ENCODE results near the gene RBKS.
"Not testable (repeated sequence)": the region's sequence is repeated elsewhere in the genome, so short reads cannot be mapped to it uniquely, and the experiment has no call there.

RBKS gene

GRCh38 chr2:27885234-27885633, 5.0 kb downstream of the RBKS start:
- Histone ChIP-seq H3K9me3 (no peaks in the 10 kb centered on the region), H3K4me3 (no peak overlapping the region), H3K36me3 (no peaks in the 10 kb centered on the region), H3K4me1 (peaks cover 0 to 42% (median 17%) of the 10 kb centered on the region in 4 donors), H3K27me3 (no peaks in the 10 kb centered on the region), H3K27ac (peak overlapping the region in 1 of 2 donors; percentile 90)
- DNase-seq = no peak
- TF ChIP-seq CTCF (IDR thresholded peaks at IDR 0.05) = no peak
- intact Hi-C loops (cut with DNase I; ENCODE audit: low total_unique reads) = loop anchor here (10.0 kb wide), 1 partner anchor 60 kb away; no protein-coding TSS in a partner anchor

- no peaks in the 10 kb centered on the region for H3K9me3 ChIP-seq
- no peak for TF ChIP-seq CTCF (IDR thresholded peaks at IDR 0.05)
- H3K27ac ChIP-seq = peak overlapping the region in 1 of 2 donors; percentile 90
- DNase-seq = no peak
- no peak overlapping the region for H3K4me3 ChIP-seq
- no peaks in the 10 kb centered on the region for H3K36me3 ChIP-seq
- H3K4me1 ChIP-seq = peaks cover 0 to 39% (median 15%) of the 10 kb centered on the region in 4 donors
- intact Hi-C loops (cut with DNase I; ENCODE audit: low total_unique reads) = loop anchor here (10.0 kb wide), 1 partner anchor 60 kb away; no protein-coding TSS in a partner anchor
- no peaks in the 10 kb centered on the region for H3K27me3 ChIP-seq
These were observed 5.6 kb downstream of the RBKS start for GRCh38 chr2:27884601-27885000.

- intact Hi-C loops (cut with DNase I; ENCODE audit: low total_unique reads) = loop anchor here (10.0 kb wide), 1 partner anchor 58 kb away; no protein-coding TSS in a partner anchor
- not testable (repeated sequence) for H3K27ac ChIP-seq, H3K9me3 ChIP-seq, DNase-seq, H3K27me3 ChIP-seq, H3K4me3 ChIP-seq, H3K36me3 ChIP-seq
- H3K4me1 ChIP-seq = peaks cover 0 to 19% (median 0%) of the 10 kb centered on the region in 4 donors
These were observed 7.6 kb downstream of the RBKS start for GRCh38 chr2:27882584-27882922.

DNA sequence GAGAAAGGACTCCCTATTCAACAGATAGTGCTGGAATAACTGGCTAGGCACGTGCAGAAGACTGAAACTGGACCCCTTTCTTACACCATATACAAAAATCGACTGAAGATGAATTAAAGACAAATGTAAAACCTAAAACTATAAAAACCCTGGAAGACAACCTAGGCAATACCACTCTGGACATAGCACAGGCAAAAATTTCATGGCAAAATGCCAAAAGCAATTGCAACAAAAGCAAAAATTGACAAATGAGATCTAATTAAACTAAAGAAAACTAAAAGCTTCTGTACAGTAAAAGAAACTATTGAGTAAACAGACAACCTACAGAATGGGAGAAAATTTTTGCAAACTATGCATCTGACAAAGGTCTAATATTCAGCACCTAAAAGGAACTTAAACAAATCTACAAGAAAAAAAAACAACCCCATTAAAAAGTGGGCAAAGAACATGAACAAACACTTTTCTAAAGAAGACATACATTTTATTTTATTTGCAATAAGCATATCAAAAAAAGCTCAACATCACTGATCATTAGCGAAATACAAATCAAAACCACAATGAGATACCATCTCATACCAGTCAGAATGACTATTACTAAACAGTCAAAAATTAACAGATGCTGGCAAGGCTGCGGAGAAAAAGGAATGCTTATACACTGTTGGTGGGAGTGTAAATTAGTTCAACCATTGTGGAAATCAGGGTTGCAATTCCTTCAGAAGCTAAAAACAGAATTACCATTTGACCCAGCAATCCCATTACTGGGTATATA, 8.2 kb downstream of the RBKS start:
- intact Hi-C loops (cut with DNase I; ENCODE audit: low total_unique reads) = loop anchor here (10.0 kb wide), 1 partner anchor 57 kb away; no protein-coding TSS in a partner anchor
- DNase-seq, H3K4me3 ChIP-seq, H3K27ac ChIP-seq, H3K36me3 ChIP-seq, H3K27me3 ChIP-seq, H3K9me3 ChIP-seq: not testable (repeated sequence)
- peaks cover 0 to 13% (median 0%) of the 10 kb centered on the region in 4 donors for H3K4me1 ChIP-seq

GRCh38 chr2:27878825-27879224, 11.4 kb downstream of the RBKS start:
- intact Hi-C loops (cut with DNase I; ENCODE audit: low total_unique reads) = no loop called here
- DNase-seq = no peak
- no peak overlapping the region for H3K27ac ChIP-seq
- no peak for TF ChIP-seq CTCF (IDR thresholded peaks at IDR 0.05)
- no peak overlapping the region for H3K4me3 ChIP-seq
- H3K36me3 ChIP-seq = no peaks in the 10 kb centered on the region
- no peaks in the 10 kb centered on the region for H3K9me3 ChIP-seq
- H3K27me3 ChIP-seq = no peaks in the 10 kb centered on the region
- no peaks in the 10 kb centered on the region for H3K4me1 ChIP-seq

DNA sequence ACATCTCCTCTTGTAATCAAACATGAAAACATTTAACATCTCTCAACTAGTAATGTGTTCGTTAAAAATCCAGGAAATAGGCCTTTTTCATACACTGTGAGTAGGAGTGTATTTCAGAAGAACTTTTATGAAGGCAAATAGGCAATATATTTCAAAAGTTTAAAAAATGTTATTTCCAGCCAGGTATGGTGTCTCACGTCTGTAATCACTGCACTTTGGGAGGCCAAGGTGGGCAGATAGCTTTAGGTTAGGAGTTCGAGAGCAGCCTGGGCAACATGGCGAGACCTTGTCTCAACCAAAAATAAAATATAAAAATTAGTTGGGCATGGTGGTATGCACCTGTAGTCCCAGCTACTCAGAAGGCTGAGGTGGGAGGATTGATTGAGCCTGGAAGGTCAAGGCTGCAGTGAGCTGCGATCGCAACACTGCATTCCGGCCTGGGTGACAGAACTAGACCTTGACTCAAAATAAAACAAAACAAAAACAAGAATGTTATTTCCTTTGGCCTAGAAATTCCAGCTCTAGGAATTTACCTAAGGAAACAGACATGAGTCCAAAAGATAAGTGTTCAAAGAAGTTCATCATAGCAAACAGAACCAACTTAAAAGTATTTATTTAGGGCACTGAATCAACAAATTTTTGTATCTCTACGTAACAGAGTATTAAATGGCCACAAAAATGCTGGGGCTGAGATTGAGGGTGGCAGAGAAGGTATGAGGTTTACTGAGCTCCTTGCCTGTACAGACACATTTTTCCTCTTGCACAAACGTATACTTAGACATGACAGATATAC, 14.9 kb downstream of the RBKS start:
- no peaks in the 10 kb centered on the region for H3K9me3 ChIP-seq

More for the DNA sequence above, 14.9 kb downstream of the RBKS start:
- Histone ChIP-seq H3K27ac (no peak overlapping the region), H3K36me3 (no peaks in the 10 kb centered on the region), H3K4me1 (no peaks in the 10 kb centered on the region), H3K27me3 (no peaks in the 10 kb centered on the region), H3K4me3 (no peak overlapping the region)
- DNase-seq = no peak
- intact Hi-C loops (cut with DNase I; ENCODE audit: low total_unique reads) = no loop called here
- TF ChIP-seq CTCF (IDR thresholded peaks at IDR 0.05) = no peak

Measured in tibial artery (tissue), 4 donors.